ENCODE measurements around the gene ZZZ3.
"Not testable (repeated sequence)": the region's sequence is repeated elsewhere in the genome, so short reads cannot be mapped to it uniquely, and the experiment has no call there.

The ZZZ3 gene

DNA sequence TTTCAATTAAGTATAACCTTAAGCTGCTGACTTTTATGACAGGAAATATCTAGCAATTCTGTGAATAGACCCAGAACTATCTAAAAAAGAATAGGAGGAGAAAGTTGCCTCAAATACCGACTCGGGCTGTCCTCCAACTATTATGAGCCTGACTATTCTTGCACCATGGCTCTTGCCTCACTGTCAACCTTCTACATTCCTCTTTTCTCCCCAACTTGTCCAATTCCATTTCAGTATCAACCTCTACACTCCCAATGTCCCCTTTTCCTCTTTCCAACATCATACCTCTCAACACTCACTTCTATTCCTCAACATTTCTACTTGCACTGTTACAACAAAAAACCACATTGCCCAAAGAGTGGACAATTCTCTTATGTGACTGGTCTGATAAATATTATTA lies 2.3 kb downstream of the ZZZ3 start (continued):
- TF ChIP-seq PRDM1 (tag by site-specific recombination; IDR thresholded peaks at IDR 0.05): peak; percentile 79
- no peak for TF ChIP-seq KLF10 (tag by site-specific recombination; IDR thresholded peaks at IDR 0.05)
- TF ChIP-seq ZNF521 (tag by site-specific recombination; IDR thresholded peaks at IDR 0.05): no peak

DNA sequence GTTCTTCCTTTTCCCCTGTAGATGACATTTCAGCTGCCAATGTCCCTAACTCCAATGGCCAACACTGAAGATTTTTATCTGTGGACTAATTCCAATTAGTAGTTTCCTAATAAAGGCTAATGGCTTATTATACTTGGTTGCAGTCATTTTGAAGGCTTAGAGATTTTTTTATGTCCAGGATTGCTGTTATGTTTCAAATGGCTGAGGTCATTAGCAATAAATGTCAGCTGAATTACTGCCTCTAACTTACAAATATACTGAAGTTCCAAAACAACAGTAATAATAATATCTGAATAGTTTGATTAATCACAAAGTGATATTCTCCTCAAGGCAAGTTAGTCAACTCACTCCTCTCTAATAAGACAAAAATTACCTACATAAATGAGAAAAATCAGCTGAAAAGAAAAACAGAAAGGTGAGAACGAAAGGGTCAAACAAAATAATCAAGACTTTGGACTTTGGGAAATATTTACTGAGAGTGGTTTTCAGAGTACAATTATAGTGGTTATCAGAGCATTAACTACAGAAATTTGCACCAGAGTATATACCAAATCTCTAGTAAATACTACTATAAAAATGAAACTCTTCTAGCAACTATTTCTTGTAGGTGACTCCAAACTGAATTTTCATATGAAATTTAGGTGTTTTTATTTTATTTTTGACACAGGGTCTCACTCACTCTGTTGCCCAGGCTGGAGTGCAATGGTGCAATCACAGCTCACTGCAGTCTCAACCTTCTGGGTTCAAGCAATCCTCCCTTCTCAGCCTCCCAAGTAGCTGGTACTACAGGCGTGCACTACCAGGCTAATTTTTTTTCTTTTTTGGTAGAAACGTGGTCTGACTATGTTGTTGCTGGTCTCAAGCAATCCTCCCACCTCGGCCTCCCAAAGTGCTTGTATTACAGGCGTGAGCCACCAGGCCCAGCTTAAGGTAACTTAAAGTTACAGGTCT lies 3.5 kb downstream of the ZZZ3 start:
- Histone ChIP-seq H3K36me3 (ENCODE audit: control insufficient read depth in 2 of 2, insufficient read depth in 1 of 2, low read length in 2 of 2) (no peaks in the 10 kb centered on the region), H3K4me3 (ENCODE audit: low read depth, low read length) (no peak overlapping the region), H3K9me3 (ENCODE audit: control insufficient read depth, insufficient read depth, low read depth, low read length) (no peaks in the 10 kb centered on the region), H3K4me1 (ENCODE audit: control insufficient read depth, insufficient read depth, low read length) (peaks cover 21% of the 10 kb centered on the region), H3K27ac (ENCODE audit: extremely low read depth, low read depth, low read length) (no peak overlapping the region)
- CTCF ChIA-PET: no interaction called here
- no peak for TF ChIP-seq ZBTB17 (tag by site-specific recombination; IDR thresholded peaks at IDR 0.05)
- TF ChIP-seq, protein P1, sequence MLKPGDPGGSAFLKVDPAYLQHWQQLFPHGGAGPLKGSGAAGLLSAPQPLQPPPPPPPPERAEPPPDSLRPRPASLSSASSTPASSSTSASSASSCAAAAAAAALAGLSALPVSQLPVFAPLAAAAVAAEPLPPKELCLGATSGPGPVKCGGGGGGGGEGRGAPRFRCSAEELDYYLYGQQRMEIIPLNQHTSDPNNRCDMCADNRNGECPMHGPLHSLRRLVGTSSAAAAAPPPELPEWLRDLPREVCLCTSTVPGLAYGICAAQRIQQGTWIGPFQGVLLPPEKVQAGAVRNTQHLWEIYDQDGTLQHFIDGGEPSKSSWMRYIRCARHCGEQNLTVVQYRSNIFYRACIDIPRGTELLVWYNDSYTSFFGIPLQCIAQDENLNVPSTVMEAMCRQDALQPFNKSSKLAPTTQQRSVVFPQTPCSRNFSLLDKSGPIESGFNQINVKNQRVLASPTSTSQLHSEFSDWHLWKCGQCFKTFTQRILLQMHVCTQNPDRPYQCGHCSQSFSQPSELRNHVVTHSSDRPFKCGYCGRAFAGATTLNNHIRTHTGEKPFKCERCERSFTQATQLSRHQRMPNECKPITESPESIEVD (tag by site-specific recombination; IDR thresholded peaks at IDR 0.05): peak; percentile 25; the same call in 1 of the 2 replicates
- POLR2A ChIA-PET: interaction anchor here (1.2 kb wide), 1 partner anchor 10 kb away, joined by 5 read pairs; no protein-coding TSS in a partner anchor

DNA sequence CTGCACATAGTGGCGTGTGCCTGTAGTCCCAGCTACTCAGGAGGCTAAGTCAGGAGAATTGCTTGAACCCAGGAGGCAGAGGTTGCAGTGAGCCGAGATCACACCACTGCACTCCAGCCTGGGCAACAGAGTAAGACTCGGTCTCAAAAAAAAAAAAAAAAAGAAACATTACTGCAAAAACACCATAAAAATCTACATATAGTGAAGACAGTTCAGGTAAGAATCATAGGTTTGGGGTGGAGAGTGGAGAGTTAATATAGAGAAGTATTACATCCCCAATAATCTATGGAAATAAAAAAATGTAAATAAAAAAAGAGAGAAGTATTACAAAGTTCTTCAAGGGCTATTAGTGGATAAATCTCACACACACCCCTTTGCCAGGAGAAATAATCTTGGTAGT lies 7.7 kb downstream of the ZZZ3 start:
- TF ChIP-seq, protein P2, sequence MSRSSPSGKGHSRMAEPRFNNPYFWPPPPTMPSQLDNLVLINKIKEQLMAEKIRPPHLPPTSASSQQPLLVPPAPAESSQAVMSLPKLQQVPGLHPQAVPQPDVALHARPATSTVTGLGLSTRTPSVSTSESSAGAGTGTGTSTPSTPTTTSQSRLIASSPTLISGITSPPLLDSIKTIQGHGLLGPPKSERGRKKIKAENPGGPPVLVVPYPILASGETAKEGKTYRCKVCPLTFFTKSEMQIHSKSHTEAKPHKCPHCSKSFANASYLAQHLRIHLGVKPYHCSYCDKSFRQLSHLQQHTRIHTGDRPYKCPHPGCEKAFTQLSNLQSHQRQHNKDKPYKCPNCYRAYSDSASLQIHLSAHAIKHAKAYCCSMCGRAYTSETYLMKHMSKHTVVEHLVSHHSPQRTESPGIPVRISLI (tag by site-specific recombination; IDR thresholded peaks at IDR 0.05): peak; percentile 59; the same call in 1 of the 2 replicates
- TF ChIP-seq ZNF510 (tag by site-specific recombination; IDR thresholded peaks at IDR 0.05; ENCODE audit: insufficient replicate concordance) (peak; percentile 37), ZNF121 (tag by site-specific recombination; IDR thresholded peaks at IDR 0.05) (peak; percentile 67; the same call in 1 of the 2 replicates)
- TF ChIP-seq, protein P3, sequence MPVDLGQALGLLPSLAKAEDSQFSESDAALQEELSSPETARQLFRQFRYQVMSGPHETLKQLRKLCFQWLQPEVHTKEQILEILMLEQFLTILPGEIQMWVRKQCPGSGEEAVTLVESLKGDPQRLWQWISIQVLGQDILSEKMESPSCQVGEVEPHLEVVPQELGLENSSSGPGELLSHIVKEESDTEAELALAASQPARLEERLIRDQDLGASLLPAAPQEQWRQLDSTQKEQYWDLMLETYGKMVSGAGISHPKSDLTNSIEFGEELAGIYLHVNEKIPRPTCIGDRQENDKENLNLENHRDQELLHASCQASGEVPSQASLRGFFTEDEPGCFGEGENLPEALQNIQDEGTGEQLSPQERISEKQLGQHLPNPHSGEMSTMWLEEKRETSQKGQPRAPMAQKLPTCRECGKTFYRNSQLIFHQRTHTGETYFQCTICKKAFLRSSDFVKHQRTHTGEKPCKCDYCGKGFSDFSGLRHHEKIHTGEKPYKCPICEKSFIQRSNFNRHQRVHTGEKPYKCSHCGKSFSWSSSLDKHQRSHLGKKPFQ (tag by site-specific recombination; IDR thresholded peaks at IDR 0.05): peak; percentile 12; the same call in 1 of the 2 replicates
- peaks cover 33% of the 10 kb centered on the region for H3K4me1 ChIP-seq (ENCODE audit: control insufficient read depth, insufficient read depth, low read length)
- H3K4me3 ChIP-seq (ENCODE audit: low read depth, low read length); H3K9me3 ChIP-seq (ENCODE audit: control insufficient read depth, insufficient read depth, low read depth, low read length); CTCF ChIA-PET; H3K36me3 ChIP-seq (ENCODE audit: control insufficient read depth in 2 of 2, insufficient read depth in 1 of 2, low read length in 2 of 2); H3K27ac ChIP-seq (ENCODE audit: extremely low read depth, low read depth, low read length): not testable (repeated sequence)
- POLR2A ChIA-PET: interaction anchor here (1.1 kb wide), 1 partner anchor 105 kb away, joined by 3 read pairs; the partner anchor contains the start of gene MIGA1

DNA sequence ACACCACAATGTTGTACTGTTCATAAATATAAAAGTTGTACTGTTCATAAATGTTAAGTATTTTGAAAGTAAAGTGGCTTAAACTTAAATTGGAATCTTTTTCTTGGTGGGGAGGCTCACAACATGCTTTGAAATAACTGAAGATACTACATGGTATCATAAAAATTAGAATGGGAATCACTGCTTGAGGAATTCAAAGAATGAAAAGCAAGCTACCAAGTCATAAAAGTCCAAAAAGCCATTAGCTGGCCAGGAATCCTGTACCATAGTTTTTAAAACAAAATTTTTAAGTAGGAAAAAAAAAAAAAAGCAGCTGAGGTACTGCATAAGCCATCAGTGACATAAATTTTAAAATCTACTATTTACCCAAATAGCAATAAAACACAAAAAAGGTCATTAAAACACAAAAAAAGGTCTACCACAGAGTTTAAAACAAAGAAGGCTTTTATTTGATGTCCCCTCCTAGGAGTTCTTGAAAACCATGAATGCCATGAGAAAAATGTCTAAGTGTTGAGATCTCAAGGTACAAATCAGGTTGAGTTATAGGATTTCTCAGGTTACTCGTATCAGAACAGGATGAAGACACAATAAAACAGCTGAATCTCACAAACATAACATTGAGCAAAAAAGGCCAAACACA lies 8.6 kb downstream of the ZZZ3 start:
- Histone ChIP-seq H3K4me3 (ENCODE audit: low read depth, low read length) (no peak overlapping the region), H3K9me3 (ENCODE audit: control insufficient read depth, insufficient read depth, low read depth, low read length) (no peaks in the 10 kb centered on the region), H3K36me3 (ENCODE audit: control insufficient read depth in 2 of 2, insufficient read depth in 1 of 2, low read length in 2 of 2) (no peaks in the 10 kb centered on the region), H3K27ac (ENCODE audit: extremely low read depth, low read depth, low read length) (no peak overlapping the region), H3K4me1 (ENCODE audit: control insufficient read depth, insufficient read depth, low read length) (peaks cover 36% of the 10 kb centered on the region)
- ChIA-PET POLR2A (interaction anchor here (0.7 to 1.7 kb wide), 3 partner anchors 9 to 106 kb away, joined by 3 to 6 read pairs (median 3); partner anchors contain the start of gene MIGA1), CTCF (interaction anchor here (1.5 kb wide), 1 partner anchor 9 kb away, joined by 6 read pairs; the partner anchor contains the start of gene ZZZ3)
- TF ChIP-seq SP7 (tag by site-specific recombination; IDR thresholded peaks at IDR 0.05): no peak
- TF ChIP-seq ZNF23 (tag by site-specific recombination; IDR thresholded peaks at IDR 0.05; ENCODE audit: borderline replicate concordance): no peak
- no peak for TF ChIP-seq GLI4 (tag by site-specific recombination; IDR thresholded peaks at IDR 0.05)
- TF ChIP-seq SALL2 (tag by site-specific recombination; IDR thresholded peaks at IDR 0.05; ENCODE audit: borderline replicate concordance): no peak
- TF ChIP-seq, protein P4, sequence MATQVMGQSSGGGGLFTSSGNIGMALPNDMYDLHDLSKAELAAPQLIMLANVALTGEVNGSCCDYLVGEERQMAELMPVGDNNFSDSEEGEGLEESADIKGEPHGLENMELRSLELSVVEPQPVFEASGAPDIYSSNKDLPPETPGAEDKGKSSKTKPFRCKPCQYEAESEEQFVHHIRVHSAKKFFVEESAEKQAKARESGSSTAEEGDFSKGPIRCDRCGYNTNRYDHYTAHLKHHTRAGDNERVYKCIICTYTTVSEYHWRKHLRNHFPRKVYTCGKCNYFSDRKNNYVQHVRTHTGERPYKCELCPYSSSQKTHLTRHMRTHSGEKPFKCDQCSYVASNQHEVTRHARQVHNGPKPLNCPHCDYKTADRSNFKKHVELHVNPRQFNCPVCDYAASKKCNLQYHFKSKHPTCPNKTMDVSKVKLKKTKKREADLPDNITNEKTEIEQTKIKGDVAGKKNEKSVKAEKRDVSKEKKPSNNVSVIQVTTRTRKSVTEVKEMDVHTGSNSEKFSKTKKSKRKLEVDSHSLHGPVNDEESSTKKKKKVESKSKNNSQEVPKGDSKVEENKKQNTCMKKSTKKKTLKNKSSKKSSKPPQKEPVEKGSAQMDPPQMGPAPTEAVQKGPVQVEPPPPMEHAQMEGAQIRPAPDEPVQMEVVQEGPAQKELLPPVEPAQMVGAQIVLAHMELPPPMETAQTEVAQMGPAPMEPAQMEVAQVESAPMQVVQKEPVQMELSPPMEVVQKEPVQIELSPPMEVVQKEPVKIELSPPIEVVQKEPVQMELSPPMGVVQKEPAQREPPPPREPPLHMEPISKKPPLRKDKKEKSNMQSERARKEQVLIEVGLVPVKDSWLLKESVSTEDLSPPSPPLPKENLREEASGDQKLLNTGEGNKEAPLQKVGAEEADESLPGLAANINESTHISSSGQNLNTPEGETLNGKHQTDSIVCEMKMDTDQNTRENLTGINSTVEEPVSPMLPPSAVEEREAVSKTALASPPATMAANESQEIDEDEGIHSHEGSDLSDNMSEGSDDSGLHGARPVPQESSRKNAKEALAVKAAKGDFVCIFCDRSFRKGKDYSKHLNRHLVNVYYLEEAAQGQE (tag by site-specific recombination; IDR thresholded peaks at IDR 0.05): no peak
- TF ChIP-seq ZNF830 (tag by site-specific recombination; IDR thresholded peaks at IDR 0.05; ENCODE audit: low read depth): no peak
- 0 out of 2 replicates have a peak, but pooled peaks have one; percentile 35 for TF ChIP-seq ZSCAN30 (tag by site-specific recombination; IDR thresholded peaks at IDR 0.05)
- TF ChIP-seq PRDM1 (tag by site-specific recombination; IDR thresholded peaks at IDR 0.05): no peak
- TF ChIP-seq ZNF274 (IDR thresholded peaks at IDR 0.05; ENCODE audit: low read length): no peak
- no peak for TF ChIP-seq ZNF274 (tag by site-specific recombination; IDR thresholded peaks at IDR 0.05; ENCODE audit: borderline replicate concordance)

All from HEK293 (cell line).